Measurements from ENCODE around the gene PFDN6.
A peak's percentile ranks its signal among the peaks of the same experiment; 100 is the strongest.

GRCh38 chr6:33273129-33273923, 16.1 kb upstream of the PFDN6 start:
- TF ChIP-seq EGR1 (IDR thresholded peaks at IDR 0.05; ENCODE audit: low read depth) (no peak), CTCF (IDR thresholded peaks at IDR 0.05 in 2 of 3, conservative IDR thresholded peaks at IDR 0.05 in 1 of 3; ENCODE audit: borderline replicate concordance in 1 of 3, insufficient read depth in 1 of 3, low read depth in 2 of 3, low read length in 2 of 3) (no peak), POLR2A (IDR thresholded peaks at IDR 0.05; ENCODE audit: borderline replicate concordance, extremely low read depth, insufficient read depth, insufficient read length) (peak; percentile 1), SIN3A (IDR thresholded peaks at IDR 0.05; ENCODE audit: low read depth) (no peak), RAD21 (IDR thresholded peaks at IDR 0.05; ENCODE audit: low read depth) (no peak), EZH2 (IDR thresholded peaks at IDR 0.05) (no peak), ZNF274 (IDR thresholded peaks at IDR 0.05; ENCODE audit: low read depth, low read length) (no peak), POLR2AphosphoS5 (IDR thresholded peaks at IDR 0.05; ENCODE audit: low read depth, low read length) (no peak; the same call in 1 of the 2 replicates), REST (IDR thresholded peaks at IDR 0.05; ENCODE audit: low read depth) (no peak), ZBTB33 (IDR thresholded peaks at IDR 0.05; ENCODE audit: extremely low read depth, insufficient replicate concordance, low read length) (no peak), JUND (IDR thresholded peaks at IDR 0.05) (no peak), CEBPB (IDR thresholded peaks at IDR 0.05; ENCODE audit: low read depth) (no peak), EZH2phosphoT487 (IDR thresholded peaks at IDR 0.05; ENCODE audit: borderline replicate concordance) (no peak)
